ENCODE data around the gene TUBGCP2.
"Not testable (repeated sequence)": the region's sequence is repeated elsewhere in the genome, so short reads cannot be mapped to it uniquely, and the experiment has no call there.

Gene TUBGCP2

DNA sequence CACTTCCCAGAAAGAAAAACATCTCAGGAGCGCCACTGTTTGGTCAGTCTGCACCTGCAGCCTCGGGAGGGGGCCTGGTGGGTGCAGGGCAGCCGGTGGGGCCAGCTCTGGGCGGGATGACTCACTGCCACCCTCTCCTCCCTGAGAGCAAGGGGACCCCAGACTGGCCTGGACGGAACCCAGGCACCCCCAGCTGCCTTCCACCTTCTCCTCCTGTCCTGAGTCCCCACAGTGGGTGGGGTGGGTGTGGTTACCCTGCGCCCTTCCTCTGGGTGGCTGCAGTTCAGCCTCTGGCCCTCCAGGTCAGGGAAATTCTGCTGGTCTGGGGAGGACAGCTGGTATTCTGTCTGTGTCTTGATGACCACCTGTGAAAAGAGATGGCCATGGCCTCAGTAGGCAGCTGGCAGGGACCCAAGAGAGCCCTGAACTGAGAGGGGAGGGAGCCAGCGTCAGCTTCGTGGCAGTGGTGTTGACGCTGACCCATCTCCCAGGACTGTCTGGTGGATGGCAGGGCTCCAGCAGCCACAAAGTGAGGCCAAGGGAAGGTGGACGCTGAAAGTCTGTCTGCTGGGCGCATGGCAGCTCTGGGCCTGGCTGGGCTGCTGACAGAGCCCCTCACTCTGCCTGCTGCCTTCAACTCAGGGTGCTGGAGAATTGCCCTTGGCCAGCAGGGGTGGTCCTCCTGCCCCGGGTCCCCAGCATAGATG is 19.1 kb upstream of the TUBGCP2 start:
- intact Hi-C loops (cut with DNase I), result no loop called here
- no peak for DNase-seq

DNA sequence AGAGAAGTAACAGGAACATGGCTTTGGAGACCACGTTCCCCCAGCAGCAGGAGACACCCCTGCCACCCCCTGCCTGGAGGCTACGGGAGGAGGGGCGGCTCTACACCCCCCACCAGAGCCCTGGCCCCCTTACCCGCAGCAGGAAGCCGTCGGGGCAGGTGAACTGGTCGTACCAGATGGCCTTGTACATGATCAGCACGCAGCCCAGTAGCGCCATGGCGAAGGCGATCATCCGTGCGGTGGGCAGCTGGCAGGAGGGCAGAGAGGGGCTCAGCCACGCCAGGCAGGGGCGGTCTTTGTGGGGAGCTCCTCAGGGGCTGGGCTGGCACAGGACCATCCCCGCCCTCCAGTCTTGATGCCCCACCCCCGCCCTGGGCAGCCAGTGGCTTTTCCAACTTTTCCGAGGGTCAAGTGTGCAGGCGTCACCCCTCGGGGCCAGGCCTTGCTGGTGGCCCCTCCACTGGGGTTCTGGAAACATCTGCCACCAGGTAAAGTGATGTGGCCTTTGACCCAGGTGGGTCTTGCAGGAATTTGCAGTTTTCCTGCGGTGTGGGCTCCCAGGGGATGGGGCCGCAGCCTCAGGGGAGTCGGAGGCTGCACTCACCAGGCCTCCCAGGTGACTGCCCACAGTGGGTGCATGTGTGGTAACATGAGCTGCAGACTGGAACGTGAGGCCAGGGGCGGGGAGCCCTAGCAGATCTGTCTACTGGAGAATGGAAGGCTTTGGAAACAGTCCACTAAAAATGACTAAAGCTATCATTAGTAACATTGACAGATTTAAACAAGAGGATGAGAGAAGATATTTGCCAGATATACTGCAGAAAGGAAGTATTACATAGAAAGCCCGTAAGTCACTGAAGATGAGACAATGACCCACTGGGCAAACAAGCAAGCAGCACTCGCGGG is 18.3 kb upstream of the TUBGCP2 start:
- intact Hi-C loops (cut with DNase I), result no loop called here
- DNase-seq, result no peak

- intact Hi-C loops (cut with DNase I), result no loop called here
- DNase-seq, result no peak
These were observed 17.5 kb upstream of the TUBGCP2 start for GRCh38 chr10:133326223-133326551.

DNA sequence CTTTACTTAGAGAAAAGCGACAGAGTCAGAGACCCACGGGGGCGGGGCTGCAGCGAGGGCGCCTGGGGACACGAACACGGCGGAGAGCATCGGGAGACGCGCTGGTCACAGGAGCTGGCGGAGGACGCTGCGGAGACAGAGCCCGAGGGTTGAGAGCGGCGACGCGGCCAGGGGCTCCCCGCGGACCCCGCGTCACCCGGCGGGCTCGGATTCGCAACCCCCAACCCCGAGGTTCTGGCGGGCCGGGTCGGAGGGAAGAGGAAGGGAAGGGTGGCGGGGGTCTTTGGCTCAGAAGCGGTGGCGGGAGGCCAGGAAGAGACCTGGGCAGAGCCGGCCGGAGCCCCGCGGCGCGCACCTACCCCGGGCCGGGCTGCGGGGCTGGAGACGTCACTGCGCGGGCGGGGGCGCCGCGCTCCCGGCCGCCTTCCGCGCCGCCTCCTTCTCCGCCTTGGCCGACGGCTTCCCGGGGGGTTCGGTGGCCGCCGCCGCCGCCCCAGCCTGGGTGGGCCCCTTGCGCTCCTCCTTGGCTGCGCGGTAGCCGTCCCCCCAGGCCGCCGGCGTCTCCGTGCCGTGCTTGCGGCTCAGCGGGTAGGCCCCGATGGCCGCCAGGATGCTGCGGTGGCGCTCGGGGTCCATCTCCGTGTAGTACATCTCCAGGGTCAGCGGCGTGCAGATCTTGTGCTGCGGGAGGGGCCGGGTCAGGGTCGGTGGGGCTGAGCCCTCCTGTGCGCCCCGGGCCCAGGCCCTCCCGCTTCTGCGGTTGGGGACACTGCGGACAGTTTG is 17.0 kb upstream of the TUBGCP2 start:
- peak in 3 of 42 donors; percentile 23 to 32 (median 28) for DNase-seq

GRCh38 chr10:133324857-133325260 is 16.2 kb upstream of the TUBGCP2 start:
- no peak for DNase-seq

More for the DNA sequence above, 17.0 kb upstream of the TUBGCP2 start:
- intact Hi-C loops (cut with DNase I), result no loop called here

DNA sequence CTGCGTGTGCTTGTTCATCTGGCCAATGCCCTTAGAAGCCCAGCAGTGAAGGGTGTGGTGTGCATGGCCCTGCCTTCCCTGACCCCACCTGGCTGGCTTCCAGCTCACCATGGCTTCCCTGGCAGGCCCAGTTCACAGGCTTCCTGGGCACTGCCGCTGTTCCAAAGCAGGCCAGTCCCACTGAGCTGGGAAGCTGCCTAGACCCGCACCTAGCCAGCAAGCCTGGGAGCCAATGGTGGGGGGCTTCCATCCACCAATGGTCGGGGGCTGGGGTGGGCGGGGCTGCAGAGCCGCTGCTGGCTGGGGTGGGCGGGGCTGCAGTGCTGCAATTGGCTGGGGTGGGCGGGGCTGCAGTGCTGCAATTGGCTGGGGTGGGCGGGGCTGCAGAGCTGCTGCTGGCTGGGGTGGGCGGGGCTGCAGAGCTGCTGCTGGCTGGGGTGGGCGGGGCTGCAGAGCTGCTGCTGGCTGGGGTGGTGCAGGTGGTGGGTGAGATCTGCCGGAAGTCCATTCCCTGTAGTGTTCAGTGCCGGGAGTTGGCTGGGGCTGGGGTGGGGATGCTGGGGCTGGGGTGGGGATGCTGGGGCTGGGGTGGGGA is 15.6 kb upstream of the TUBGCP2 start:
- peak in 40 of 42 donors; percentile 29 to 86 (median 68) for DNase-seq
- intact Hi-C loops (cut with DNase I), result no loop called here

More at GRCh38 chr10:133324857-133325260, 16.2 kb upstream of the TUBGCP2 start:
- intact Hi-C loops (cut with DNase I), result no loop called here

- DNase-seq; intact Hi-C loops (cut with DNase I): not testable (repeated sequence)
These were observed 13.5 kb upstream of the TUBGCP2 start for GRCh38 chr10:133322064-133322709.

GRCh38 chr10:133320852-133321422 is 12.3 kb upstream of the TUBGCP2 start:
- DNase-seq; intact Hi-C loops (cut with DNase I): not testable (repeated sequence)

DNA sequence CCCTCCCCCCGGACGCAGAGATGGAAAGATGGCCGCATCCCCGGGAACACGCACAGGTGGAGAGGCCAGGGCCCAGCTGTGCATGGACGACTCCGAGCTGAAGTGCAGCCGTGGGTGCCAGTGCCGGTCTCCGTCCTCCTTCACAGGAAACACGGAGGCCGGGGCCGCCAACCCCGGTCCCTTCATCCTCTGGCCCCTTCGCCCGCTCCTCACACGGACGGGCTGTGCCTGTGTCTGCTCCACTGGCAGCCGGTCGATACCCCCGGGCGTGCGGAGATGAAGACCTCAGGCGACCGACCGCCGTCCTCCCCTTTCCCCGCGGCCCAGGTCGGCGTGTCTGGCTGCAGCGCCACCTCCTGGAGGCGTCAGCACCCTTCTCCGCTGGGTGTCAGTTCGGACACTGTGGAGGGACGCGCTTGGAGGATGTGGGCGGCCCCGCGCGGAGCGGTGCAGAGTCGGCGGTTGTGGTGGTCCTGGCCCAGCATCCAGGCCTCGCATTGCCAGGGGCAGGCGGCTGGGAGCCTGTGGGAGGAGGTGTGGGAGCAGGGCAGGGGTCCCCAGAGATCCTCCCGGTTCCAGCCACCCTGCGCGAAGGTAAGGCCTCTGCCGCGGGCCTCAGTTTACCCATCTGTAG is 9.9 kb upstream of the TUBGCP2 start:
- intact Hi-C loops (cut with DNase I), result no loop called here
- peak in 39 of 42 donors; percentile 31 to 85 (median 65) for DNase-seq

GRCh38 chr10:133316732-133317131 is 8.1 kb upstream of the TUBGCP2 start:
- intact Hi-C loops (cut with DNase I), result no loop called here
- DNase-seq, result no peak

- no peak for DNase-seq
- intact Hi-C loops (cut with DNase I), result no loop called here
These were observed 7.6 kb upstream of the TUBGCP2 start for GRCh38 chr10:133316266-133316665.

DNA sequence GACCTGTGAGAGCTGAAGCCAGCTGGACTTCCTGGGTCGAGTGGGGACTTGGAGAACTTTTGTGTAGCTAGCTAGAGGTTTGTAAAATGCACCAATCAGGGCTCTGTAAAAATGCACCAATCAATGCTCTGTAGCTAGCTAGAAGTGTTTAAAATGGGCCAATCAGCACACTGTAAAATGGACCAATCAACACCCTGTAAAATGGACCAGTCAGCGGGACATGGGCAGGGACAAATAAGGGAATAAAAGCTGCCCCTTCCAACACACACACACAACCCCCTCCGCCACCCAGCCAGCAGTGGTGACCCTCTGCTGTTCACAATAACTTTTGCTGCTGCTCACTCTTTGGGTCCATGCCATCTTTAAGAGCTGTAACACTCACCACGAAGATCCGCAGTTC is 7.2 kb upstream of the TUBGCP2 start:
- intact Hi-C loops (cut with DNase I), result no loop called here
- no peak for DNase-seq

GRCh38 chr10:133314911-133315310 is 6.2 kb upstream of the TUBGCP2 start:
- no peak for DNase-seq
- intact Hi-C loops (cut with DNase I), result no loop called here

GRCh38 chr10:133313192-133313591 is 4.5 kb upstream of the TUBGCP2 start:
- intact Hi-C loops (cut with DNase I), result no loop called here
- no peak for DNase-seq

DNA sequence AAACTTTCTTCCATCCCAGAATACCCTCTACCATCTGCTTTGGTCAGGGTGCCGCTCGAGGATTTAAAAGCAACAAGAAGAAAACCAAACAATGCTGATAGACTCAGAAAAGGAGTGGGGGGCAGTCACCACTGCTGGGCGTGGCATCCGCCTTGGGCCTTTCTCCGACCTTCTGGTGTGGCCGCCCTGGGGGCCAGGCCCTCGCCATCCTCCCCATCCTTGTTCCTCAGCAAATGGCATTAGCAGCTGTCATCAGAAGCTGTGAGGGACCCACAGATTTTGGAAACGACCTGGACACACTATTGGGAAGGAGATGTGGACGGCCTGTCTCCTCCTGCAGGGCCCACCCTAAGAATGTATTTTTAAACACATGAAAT is 4.1 kb upstream of the TUBGCP2 start:
- DNase-seq, result no peak
- intact Hi-C loops (cut with DNase I), result no loop called here

DNA sequence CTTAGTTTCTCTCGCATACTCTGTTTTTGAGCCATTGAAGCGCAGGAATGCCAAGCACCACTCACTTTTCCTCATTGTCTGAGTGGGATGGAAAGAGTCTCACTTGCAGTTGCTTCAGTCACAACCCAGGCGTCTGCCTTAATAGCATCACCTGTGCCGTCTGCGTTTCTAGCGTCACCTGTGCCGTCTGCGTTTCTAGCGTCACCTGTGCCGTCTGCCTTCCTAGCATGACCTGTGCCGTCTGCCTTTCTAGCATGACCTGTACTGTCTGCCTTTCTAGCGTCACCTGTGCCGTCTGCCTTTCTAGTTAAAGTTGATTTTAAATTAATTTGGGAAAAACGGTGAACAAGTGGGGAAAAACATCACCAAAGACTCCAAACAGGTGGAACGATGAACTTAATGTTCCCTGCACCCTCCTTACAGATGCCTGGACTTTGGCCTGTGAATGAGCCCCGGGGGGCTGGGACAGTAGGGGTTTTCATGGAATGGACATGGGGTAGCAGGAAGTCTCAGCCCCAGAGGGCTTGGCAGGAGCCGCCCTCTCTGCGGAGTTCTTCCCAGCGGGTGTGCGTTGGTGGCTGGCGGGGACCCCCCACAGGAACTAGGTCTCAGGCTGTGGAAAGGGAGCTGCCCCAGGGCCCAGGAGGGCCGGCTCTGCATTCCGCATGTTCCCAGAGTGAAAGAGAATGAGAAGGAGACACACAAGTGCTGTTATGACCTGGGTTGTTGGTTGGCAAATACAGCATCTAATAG is 3.5 kb upstream of the TUBGCP2 start:
- intact Hi-C loops (cut with DNase I), result no loop called here
- DNase-seq, result no peak

GRCh38 chr10:133311570-133311969 is 2.9 kb upstream of the TUBGCP2 start:
- intact Hi-C loops (cut with DNase I), result no loop called here
- DNase-seq, result no peak
